ENCODE results near the gene TULP4.
"Not testable (repeated sequence)": the region's sequence is repeated elsewhere in the genome, so short reads cannot be mapped to it uniquely, and the experiment has no call there.

The TULP4 gene

GRCh38 chr6:158397578-158397977 lies 85.3 kb downstream of the TULP4 start:
- DNase-seq = no peak

- DNase-seq = no peak
Measured at GRCh38 chr6:158398252-158399024, 86.2 kb downstream of the TULP4 start.

GRCh38 chr6:158399040-158399700 lies 86.9 kb downstream of the TULP4 start:
- no peak for DNase-seq

GRCh38 chr6:158402184-158402583 lies 89.9 kb downstream of the TULP4 start:
- peak in 1 of 3 donors; percentile 27 for DNase-seq

- DNase-seq = not testable (repeated sequence)
Measured at GRCh38 chr6:158405321-158405831, 93.1 kb downstream of the TULP4 start.

GRCh38 chr6:158405933-158406332 lies 93.7 kb downstream of the TULP4 start:
- DNase-seq = no peak

GRCh38 chr6:158406736-158407135 lies 94.5 kb downstream of the TULP4 start:
- no peak for DNase-seq

- DNase-seq = no peak
Measured at GRCh38 chr6:158408013-158408412, 95.7 kb downstream of the TULP4 start.

GRCh38 chr6:158408552-158409130 lies 96.4 kb downstream of the TULP4 start:
- DNase-seq = no peak

GRCh38 chr6:158409451-158409850 lies 97.2 kb downstream of the TULP4 start:
- DNase-seq = peak; percentile 16 to 38 (median 36)

- DNase-seq = no peak
Measured at GRCh38 chr6:158410784-158411183, 98.5 kb downstream of the TULP4 start.

- DNase-seq = no peak
Measured at GRCh38 chr6:158411998-158412397, 99.7 kb downstream of the TULP4 start.

- no peak for DNase-seq
Measured at GRCh38 chr6:158413028-158413427, 100.8 kb downstream of the TULP4 start.

GRCh38 chr6:158413814-158414565 lies 101.7 kb downstream of the TULP4 start:
- DNase-seq = peak in 2 of 3 donors; percentile 22 to 26

GRCh38 chr6:158414851-158415262 lies 102.6 kb downstream of the TULP4 start:
- DNase-seq = no peak

- no peak for DNase-seq
Measured at GRCh38 chr6:158415666-158416065, 103.4 kb downstream of the TULP4 start.

GRCh38 chr6:158416883-158417759 lies 104.9 kb downstream of the TULP4 start:
- DNase-seq = no peak

GRCh38 chr6:158417760-158418098 lies 105.5 kb downstream of the TULP4 start:
- no peak for DNase-seq

GRCh38 chr6:158418501-158418900 lies 106.2 kb downstream of the TULP4 start:
- peak in 1 of 3 donors; percentile 13 for DNase-seq

GRCh38 chr6:158419339-158419909 lies 107.2 kb downstream of the TULP4 start:
- no peak for DNase-seq

- DNase-seq = no peak
Measured at GRCh38 chr6:158421381-158421780, 109.1 kb downstream of the TULP4 start.

Data from suppressor macrophage treated with lipopolysaccharide for 1 hour (primary cell).